GM13977 (cell line): ENCODE measurements around the gene MESD.

Experiments
- DNase-seq: peaks from one replicate; pipeline ENCODE4 v3.0.0; 2012; ENCODE audit warnings: low spot score
- CTCF ChIP-seq: IDR thresholded peaks from 2 replicates; pipeline ENCODE4 v1.5.1; 2012; ENCODE audit warnings: mild to moderate bottlenecking, control low read depth; ENCODE audit not compliant: insufficient read depth; ENCODE audit errors: extremely low read depth, missing control alignments
- in situ Hi-C: fragments of 300-500 bp; cut with MboI; formaldehyde crosslinking; loops from one replicate; pipeline ENCODE4 v1.12.0; 2022; ENCODE audit warnings: low sequenced_read_pairs, low pct_unique_long_range_greater_than_20kb, mixed read lengths, inconsistent platforms; ENCODE audit not compliant: unreplicated experiment

Gene MESD

GRCh38 chr15:80953001-80953952, 36.3 kb downstream of the MESD start:
- in situ Hi-C loops = no loop called here
- TF ChIP-seq CTCF = no peak
- no peak for DNase-seq

- in situ Hi-C loops = no loop called here
- DNase-seq = no peak
- no peak for TF ChIP-seq CTCF
Observed at GRCh38 chr15:80951941-80952340, 37.7 kb downstream of the MESD start.

GRCh38 chr15:80950291-80951078, 39.1 kb downstream of the MESD start:
- in situ Hi-C loops = no loop called here
- no peak for DNase-seq
- no peak for TF ChIP-seq CTCF

GRCh38 chr15:80949756-80950155, 39.9 kb downstream of the MESD start:
- in situ Hi-C loops = no loop called here
- TF ChIP-seq CTCF = no peak
- no peak for DNase-seq

- no peak for TF ChIP-seq CTCF
- no peak for DNase-seq
- in situ Hi-C loops = no loop called here
Observed at GRCh38 chr15:80948651-80949292, 40.8 kb downstream of the MESD start.

GRCh38 chr15:80946576-80946975, 43.0 kb downstream of the MESD start:
- TF ChIP-seq CTCF = no peak
- DNase-seq = no peak
- in situ Hi-C loops = no loop called here
